Uterus (tissue), 2 donors: Measurements from ENCODE around the gene CDKL5.

Experiments used
- POLR2A ChIP-seq, 2 donors: fragments of 450-650 bp; IDR thresholded peaks; one replicate each; pipeline ENCODE4 v1.6.1; 2016; ENCODE audit warnings: antibody characterized with exemption in 2 of 2, mild to moderate bottlenecking in 1 of 2, moderate library complexity in 1 of 2
- TF ChIP-seq, protein P1 (sequence below), 4 experiments: fragments of 200-600 bp in 2 of 4; fragments of 450-650 bp in 2 of 4; sonication (generic) in 2 of 4; IDR thresholded peaks; one replicate each; pipeline ENCODE4 v1.5.1; 2016 to 2019; ENCODE audit warnings: antibody characterized with exemption in 4 of 4, mild to moderate bottlenecking in 2 of 4, moderate library complexity in 1 of 4

GRCh38 chrX:18565727-18566126 lies 140.3 kb downstream of the CDKL5 start:
- TF ChIP-seq, protein P1, sequence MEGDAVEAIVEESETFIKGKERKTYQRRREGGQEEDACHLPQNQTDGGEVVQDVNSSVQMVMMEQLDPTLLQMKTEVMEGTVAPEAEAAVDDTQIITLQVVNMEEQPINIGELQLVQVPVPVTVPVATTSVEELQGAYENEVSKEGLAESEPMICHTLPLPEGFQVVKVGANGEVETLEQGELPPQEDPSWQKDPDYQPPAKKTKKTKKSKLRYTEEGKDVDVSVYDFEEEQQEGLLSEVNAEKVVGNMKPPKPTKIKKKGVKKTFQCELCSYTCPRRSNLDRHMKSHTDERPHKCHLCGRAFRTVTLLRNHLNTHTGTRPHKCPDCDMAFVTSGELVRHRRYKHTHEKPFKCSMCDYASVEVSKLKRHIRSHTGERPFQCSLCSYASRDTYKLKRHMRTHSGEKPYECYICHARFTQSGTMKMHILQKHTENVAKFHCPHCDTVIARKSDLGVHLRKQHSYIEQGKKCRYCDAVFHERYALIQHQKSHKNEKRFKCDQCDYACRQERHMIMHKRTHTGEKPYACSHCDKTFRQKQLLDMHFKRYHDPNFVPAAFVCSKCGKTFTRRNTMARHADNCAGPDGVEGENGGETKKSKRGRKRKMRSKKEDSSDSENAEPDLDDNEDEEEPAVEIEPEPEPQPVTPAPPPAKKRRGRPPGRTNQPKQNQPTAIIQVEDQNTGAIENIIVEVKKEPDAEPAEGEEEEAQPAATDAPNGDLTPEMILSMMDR (IDR thresholded peaks at IDR 0.05) = no peak
- no peak for TF ChIP-seq POLR2A (IDR thresholded peaks at IDR 0.05)
